GM12865 (cell line): ENCODE results near the gene GGA1.

Experiments used
- DNase-seq: peaks from one replicate; pipeline ENCODE4 v3.0.0; 2010; ENCODE audit warnings: low read depth
- H3K4me3 ChIP-seq: 2 replicates; pipeline ENCODE4 v1.5.1; 2011; ENCODE audit warnings: mild to moderate bottlenecking, low read depth, low read length, control low read depth
- TF ChIP-seq, protein P1 (sequence below): IDR thresholded peaks from 2 replicates; pipeline ENCODE4 v1.5.1; 2011; ENCODE audit warnings: low read length, control low read depth, low read depth, inconsistent platforms; ENCODE audit not compliant: insufficient read depth; ENCODE audit errors: missing control alignments

The GGA1 gene

DNA sequence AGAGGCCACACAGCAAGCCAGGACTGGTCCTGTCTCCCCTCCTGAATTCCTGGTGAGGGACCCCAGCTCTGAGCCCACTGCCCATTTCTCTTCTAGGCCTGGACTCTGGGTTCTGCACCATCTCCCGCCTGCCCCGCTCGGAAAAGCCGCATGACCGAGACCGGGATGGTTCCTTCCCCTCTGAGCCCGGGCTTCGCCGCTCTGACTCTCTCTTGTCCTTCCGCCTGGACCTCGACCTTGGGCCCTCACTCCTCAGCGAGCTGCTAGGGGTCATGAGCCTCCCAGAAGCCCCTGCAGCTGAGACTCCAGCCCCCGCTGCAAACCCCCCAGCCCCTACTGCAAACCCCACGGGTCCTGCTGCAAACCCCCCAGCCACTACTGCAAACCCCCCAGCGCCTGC, 40.6 kb upstream of the GGA1 start:
- TF ChIP-seq, protein P1, sequence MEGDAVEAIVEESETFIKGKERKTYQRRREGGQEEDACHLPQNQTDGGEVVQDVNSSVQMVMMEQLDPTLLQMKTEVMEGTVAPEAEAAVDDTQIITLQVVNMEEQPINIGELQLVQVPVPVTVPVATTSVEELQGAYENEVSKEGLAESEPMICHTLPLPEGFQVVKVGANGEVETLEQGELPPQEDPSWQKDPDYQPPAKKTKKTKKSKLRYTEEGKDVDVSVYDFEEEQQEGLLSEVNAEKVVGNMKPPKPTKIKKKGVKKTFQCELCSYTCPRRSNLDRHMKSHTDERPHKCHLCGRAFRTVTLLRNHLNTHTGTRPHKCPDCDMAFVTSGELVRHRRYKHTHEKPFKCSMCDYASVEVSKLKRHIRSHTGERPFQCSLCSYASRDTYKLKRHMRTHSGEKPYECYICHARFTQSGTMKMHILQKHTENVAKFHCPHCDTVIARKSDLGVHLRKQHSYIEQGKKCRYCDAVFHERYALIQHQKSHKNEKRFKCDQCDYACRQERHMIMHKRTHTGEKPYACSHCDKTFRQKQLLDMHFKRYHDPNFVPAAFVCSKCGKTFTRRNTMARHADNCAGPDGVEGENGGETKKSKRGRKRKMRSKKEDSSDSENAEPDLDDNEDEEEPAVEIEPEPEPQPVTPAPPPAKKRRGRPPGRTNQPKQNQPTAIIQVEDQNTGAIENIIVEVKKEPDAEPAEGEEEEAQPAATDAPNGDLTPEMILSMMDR = no peak
- H3K4me3 ChIP-seq = no peak overlapping the region
- no peak for DNase-seq

DNA sequence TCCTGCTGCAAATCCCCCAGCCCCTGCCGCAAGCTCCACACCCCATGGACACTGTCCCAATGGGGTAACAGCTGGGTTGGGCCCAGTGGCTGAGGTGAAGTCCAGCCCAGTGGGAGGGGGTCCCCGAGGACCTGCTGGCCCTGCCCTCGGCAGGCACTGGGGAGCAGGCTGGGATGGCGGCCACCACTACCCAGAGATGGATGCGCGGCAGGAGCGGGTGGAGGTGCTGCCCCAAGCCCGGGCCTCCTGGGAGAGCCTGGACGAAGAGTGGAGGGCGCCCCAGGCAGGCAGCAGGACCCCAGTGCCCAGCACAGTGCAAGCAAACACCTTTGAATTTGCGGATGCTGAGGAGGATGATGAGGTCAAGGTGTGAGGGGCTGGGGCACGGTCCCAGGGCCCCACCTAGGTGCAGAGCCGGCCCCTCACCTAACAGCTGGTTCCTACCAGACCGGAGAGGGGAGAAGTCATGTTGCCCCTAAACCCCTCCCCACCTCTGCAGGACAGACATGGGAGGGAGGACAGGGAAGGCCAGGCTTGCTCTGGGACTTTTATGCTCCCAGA, 40.1 kb upstream of the GGA1 start:
- TF ChIP-seq, protein P1 = no peak
- no peak for DNase-seq
- H3K4me3 ChIP-seq = no peak overlapping the region

DNA sequence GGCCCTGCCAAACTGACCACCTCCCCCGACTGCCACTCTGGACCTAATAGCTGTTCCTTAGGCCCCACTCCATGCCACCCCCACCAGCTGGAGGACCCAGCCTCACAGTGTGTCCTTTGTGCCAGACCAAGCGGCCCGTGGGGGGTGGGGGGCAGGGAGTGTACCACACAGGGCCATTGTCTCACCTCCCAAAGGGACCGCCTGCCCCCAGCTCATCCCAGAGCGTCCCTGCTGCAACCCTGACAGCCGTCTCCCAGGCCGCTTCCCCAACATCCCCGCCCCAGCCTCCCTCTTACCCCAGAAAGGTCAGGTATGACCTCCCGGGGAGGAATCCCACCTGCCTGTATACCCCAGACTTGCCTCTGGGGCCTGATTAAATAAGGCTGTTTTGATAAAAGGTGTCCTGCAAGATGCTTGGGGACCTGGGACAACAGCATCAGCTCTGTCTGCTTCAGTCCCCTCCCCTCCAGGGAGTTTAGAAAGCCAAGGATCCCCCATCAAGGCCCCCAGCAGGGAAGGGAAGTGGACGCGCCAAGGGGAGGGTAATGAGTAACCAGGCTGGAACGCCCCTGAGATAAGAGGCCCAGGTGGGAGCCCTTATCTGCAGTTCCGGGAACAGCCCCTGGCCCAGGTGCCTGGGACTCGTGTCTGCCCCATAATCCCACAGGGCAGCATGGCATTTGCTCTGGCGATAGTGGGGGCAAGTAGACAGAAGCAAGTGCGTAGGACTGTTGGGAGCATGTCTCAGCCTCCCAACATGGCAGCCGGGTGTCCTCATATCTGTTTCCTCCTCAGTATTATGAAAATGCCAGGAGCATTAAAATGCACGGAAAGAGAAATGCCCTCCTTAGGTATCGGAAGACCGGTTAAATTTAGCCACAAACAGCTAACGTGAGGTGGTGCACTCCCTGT, 39.4 kb upstream of the GGA1 start:
- no peak for DNase-seq
- TF ChIP-seq, protein P1 = no peak
- no peak overlapping the region for H3K4me3 ChIP-seq

GRCh38 chr22:37569921-37570660, 38.5 kb upstream of the GGA1 start:
- H3K4me3 ChIP-seq = no peak overlapping the region
- DNase-seq = no peak
- TF ChIP-seq, protein P1 = no peak

DNA sequence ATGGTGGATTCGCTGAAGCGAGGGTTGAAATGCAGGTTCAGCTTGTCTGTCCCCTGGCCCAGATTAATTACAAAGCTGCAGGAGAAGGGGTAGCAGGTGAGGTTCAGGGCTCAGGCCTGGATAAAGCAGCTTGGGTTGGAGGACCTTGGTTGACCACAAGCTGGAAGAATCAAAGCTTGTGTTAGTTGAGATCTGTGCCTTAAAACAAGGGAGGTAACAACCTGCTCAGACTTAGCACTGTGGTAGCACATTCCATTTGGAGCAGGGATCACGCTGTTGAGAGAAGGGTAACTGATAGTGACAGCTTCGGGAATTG, 38.0 kb upstream of the GGA1 start:
- no peak for DNase-seq
- TF ChIP-seq, protein P1 = no peak
- H3K4me3 ChIP-seq = no peak overlapping the region

- no peak overlapping the region for H3K4me3 ChIP-seq
- TF ChIP-seq, protein P1 = no peak
- DNase-seq = no peak
Observed at GRCh38 chr22:37571258-37571991, 37.2 kb upstream of the GGA1 start.
